ENCODE data around the gene ID1.
A peak's percentile ranks its signal among the peaks of the same experiment; 100 is the strongest.
"Not testable (repeated sequence)": the region's sequence is repeated elsewhere in the genome, so short reads cannot be mapped to it uniquely, and the experiment has no call there.

ID1 gene

DNA sequence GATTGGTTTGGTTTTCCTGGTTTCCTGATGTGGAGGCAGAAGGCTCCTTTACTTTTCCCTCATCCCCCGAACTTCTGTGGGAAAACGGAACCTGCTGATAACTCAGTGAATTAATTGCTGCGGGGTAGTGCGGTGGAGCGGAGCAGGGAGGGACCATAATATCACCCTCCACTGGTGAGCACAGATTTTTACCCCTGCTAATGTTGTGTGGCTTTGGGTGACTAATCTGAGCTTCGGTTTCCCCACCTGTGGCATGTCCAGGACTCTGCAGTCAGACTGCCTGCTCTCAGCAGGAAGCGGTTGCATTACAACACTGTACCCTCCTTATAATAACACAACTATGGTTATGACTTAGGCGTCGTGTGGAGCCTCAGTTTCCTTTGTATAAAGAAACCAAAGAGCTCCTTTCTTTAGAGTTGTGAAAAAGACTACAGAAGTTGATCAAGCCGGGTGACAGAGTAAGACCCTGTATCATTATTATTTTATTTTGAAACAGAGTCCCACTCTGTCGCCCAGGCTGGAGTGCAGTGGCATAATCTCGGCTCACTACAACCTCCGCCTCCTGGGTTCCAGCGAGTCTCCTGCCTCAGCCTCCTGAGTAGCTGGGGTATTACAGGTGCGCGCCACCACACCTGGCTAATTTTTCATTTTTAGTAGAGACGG lies 2.2 kb upstream of the ID1 start:
- DNase-seq: peak; percentile 50

DNA sequence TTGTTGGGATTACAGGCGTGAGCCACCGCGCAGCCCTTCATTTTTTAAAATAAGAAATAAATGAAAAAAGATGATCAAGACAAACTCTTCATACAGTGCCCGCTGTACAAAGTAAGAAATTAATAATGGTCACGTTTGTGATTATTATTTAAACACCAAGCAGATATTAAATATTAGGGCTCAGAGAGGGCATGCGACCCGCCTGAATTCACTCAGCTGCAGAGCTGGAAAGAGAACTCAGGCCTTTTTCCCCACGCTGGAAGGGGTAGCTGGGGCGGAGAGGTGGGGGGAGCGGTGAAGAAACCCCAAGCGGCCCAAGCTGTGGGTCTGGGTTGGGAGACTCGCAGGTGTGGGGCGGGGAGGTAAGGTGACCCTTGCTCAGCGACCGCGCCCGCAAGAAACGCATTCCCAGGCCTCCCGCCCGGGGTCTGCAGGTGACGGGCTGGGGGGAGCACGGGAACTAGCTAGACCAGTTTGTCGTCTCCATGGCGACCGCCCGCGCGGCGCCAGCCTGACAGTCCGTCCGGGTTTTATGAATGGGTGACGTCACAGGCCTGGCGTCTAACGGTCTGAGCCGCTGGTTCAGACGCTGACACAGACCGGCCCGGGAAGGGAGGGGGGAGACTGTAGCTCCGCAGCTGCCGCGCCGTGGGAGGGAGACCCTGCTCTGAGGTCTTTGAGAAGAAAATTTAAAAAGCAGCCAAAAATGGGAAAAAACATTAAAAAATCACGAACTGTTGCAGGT lies 1.1 kb upstream of the ID1 start:
- peak; percentile 96 for DNase-seq

DNA sequence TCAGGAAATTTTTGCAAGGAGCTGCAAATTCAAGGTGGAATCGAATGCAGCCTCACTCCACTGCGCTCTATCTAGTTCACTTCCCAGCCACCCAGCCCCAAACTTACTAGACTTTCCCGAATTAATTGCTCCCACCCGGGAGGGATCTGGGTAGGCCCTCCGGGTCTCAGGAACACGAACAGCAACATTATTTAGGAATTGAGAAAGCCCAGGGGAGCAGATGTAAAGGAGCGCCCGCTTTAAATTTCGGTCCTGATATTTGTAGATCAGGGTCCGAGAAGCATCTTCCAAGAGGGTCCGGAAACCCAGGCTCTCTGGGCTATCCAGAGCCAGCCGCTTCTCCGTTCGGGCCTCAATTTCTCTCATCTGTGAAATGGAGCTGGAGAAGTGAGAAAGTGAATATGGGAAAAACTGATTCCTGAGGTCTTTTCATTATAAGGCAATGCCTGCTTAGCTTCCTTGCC lies 490 bp upstream of the ID1 start:
- no peak for DNase-seq

DNA sequence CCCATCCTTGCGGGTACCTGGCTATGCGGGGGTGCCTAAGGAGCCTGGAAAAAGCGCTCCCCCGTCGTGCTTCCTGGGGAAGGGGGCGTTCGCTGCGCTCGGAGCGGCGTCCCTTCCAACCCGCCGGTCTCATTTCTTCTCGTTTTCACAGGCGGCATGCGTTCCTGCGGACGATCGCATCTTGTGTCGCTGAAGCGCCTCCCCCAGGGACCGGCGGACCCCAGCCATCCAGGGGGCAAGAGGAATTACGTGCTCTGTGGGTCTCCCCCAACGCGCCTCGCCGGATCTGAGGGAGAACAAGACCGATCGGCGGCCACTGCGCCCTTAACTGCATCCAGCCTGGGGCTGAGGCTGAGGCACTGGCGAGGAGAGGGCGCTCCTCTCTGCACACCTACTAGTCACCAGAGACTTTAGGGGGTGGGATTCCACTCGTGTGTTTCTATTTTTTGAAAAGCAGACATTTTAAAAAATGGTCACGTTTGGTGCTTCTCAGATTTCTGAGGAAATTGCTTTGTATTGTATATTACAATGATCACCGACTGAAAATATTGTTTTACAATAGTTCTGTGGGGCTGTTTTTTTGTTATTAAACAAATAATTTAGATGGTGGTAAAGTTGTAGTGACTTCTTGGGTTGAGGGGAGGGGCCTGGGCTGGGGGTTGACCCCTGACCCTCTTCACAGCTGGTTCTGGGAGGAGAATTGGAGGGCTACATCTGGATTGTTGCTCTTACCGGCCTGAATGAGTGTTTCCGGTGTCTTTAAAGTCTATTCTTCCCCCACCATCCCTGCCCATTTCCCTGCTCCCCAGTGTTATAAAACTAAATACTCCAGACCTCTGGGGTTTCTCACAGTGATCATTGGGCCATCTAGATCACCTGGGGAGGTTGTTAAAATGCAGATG lies 1.1 kb downstream of the ID1 start:
- peak; percentile 47 for DNase-seq

DNA sequence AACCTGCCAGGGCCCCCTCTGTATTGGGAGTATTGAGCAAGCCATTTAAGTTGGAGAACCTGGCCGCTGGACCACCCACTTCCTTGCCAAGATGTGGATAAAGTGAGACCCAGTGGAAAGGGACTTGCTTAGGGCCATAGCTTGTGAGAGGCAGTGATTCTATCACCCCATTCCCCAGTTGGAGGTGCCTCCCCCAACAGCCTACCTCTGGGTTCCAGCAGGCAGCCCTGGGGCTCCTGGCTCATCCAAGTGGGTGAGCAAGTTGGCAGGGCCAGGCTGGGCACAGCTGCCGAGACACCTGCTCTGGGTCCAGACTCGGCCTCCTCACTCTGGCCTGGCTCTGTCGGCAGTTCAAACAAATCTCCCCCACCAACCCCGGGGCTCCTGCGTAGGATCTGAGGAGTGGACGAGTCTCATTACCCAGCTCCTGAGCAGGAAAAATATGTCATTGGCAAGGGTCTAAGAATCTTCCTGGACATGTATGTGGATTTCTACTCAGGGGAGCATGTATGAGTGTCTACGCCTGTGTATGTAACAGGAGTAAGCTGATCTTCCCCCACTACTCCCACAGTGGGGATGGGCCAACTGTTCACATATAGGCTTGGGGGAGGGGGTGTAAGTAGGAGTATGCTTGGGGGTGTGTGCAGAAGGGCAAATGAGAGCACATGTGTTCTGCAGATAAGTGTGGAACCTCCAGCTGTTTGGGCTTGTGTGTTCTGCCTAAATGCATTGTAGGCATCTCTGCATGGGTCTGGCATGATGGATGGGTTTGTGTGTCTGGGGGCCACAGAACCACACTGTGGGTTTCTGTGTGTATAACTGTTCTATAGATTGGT lies 1.9 kb downstream of the ID1 start:
- peak; percentile 91 for DNase-seq

DNA sequence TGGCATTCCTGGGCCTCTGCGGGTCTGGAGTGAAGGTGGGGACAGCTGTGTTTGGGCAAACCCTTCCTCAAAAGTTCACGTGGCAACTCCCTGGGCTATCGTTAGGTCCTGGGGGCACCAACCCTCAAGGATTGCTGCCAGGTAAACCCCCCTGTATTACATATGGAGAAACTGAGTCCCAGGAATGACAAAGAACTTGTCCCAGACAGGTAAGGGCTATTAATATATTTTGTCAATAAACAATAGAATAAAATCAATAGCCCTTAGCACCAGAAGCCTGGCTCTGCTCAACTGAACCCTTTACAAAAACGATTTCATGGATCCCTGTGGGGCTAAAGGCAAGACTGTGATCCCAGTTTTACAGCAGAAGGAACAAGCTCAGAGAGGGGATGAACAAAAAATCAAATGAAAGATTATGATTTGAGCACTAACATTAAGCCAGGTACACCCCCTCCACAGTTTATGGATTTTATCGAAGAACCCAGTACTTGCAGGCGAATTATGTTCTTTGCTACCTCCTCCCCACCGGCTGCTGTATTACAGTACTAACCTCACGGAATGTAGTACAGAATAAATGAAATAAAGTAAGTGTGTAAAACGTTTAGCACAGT lies 2.7 kb downstream of the ID1 start:
- no peak for DNase-seq

DNA sequence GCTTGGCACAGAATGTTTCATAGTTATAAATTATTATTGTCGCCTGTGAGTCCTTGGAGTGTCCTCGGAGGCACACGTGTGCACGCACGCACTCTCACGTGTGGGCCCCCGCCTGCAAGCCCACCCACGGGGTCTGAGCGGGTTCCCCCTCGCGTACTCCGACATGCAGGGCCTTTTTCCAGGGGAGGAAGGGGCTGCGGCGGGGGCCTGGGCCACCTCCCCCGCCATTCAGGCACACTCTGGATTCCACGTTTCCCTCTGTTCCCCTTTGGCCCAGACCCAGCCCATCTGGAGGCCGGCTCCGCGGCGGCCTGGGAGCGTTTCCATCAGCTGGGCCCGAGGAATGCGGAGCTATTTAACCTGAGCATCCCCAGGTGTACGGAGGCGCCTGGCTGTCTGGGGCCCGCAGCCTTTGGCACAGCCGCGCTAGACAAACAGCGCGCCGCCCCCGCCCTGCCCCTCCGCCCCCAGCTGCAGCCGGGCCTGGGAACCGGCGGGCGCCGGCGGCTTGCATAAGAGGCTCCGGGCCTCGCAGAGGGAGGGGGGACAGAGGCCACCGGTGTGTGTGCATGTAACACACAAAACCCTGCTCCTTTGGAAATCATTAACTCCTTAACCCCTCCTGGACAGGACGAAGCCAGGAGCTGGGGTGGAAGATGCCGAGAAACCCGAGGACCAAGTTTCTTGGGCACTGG lies 3.3 kb downstream of the ID1 start:
- DNase-seq: peak; percentile 68

DNA sequence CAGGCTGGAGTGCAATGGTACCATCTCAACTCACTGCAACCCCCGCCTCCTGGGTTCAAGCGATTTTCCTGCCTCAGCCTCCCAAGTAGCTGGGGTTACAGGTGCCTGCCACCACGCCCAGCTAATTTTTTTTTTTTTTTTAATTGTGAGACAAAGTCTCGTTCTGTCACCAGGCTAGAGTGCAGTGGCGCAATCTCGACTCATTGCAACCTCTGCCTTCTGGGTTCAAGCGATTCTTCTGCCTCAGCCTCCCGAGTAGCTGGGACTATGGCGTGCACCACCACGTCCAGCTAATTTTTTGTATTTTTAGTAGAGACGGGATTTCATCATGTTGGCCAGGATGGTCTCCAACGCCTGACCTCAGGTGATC lies 7.2 kb downstream of the ID1 start:
- DNase-seq: not testable (repeated sequence)

DNA sequence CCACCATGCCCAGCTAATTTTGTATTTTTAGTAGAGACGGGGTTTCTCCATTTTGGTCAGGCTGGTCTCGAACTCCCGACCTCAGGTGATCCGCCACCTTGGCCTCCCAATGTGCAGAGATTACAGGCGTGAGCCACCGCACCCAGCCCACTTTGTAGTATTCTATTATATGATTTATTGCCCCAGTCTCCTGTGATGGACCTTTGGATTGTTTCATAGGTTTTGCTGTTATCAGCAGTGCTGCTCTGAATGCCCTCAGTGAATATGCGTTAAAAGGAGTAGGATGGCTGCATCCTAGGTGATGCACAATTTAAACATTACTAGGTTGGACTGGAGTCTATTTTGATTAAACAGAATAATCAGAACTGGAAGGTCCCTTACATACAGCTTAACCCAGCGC lies 10.3 kb downstream of the ID1 start:
- no peak for DNase-seq

DNA sequence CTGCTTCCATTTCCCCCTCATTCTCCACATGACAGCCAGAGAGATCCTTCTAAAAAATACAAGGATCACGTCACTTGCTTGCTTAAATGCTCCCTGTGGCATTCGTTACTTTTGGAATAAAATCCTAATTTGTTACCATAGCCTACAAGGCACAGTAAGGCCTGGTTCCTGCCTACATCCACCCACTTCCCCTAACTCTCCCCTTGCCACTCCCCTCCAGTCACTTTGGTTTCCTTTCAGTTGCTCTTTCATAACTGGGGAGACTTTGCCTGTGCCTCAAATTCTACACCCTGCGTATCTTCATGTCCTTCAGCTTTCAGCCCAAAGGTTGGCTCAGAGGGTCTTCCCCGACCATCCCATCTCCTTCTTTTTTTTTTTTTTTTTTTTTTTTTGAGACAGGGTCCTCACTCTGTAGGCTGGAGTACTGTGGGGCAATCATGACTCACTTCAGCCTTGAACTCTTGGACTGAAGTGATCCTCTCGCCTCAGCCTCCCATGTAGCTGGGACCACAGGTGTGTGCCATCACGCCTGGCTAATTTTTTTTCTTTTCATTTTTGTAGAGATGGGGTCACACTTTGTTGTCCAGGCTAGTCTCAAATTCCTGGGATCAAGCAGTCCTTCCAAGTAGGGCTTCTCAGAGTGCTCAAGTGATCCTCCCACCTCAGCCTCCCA lies 12.5 kb downstream of the ID1 start:
- DNase-seq: peak; percentile 86

DNA sequence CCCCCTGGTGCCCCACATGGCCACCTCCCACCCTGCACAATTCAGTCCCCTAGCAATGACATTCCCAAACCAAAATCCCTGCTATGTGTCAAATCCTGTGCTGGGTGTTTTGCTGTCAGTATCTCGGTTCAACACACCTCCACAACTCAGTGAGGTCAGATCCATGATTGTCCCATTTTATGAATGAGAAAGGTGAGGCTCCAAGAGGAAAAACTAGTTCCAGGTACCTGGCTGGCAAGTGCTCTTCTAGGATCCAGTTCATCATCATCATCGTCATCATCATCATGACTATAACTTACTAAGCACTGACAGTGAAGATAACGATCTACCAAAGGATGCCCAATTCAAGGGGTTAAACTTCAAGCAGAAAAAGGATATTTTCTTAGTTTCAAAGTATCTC lies 15.2 kb downstream of the ID1 start:
- DNase-seq: no peak

DNA sequence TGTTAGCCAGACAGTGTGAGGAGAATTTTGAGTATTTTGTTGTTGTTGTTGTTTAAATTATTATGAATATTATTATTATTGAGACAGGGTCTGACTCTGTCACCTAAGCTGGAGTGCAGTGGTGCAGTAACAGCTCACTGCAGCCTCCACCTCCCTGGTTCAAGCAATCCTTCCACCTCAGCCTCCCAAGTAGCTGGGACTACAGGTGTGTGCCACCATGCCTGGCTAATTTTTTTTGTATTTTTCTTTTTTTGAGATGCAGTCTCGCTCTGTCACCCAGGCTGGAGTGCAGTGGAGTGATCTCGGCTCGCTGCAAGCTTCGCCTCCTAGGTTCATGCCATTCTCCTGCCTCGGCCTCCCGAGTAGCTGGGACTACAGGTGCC lies 18.0 kb downstream of the ID1 start:
- not testable (repeated sequence) for DNase-seq

DNA sequence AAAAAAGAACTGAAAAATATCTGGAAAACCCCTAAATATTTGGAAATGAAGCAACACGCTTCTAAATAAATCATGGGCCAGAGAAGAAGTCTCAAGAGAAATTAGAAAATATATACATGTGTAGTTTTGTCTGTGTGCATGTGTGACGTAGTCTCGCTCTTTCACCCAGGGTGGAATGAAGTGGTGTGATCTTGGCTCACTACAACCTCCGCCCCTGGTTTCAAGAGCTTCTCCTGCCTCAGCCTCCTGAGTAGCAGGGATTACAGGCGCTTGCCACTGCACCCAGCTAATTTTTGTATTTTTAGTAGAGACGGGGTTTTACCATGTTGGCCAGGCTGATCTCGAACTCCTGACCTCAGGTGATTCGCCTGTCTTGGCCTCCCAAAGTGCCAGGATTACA lies 21.4 kb downstream of the ID1 start:
- not testable (repeated sequence) for DNase-seq

DNA sequence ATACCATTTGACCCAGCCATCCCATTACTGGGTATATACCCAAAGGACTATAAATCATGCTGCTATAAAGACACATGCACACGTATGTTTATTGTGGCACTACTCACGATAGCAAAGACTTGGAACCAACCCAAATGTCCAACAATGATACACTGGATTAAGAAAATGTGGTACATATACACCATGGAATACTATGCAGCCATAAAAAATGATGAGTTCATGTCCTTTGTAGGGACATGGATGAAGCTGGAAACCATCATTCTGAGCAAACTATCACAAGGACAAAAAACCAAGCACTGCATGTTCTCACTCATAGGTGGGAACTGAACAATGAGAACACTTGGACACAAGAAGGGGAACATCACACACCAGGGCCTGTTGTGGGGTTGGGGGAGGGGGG lies 23.0 kb downstream of the ID1 start:
- DNase-seq: not testable (repeated sequence)

DNA sequence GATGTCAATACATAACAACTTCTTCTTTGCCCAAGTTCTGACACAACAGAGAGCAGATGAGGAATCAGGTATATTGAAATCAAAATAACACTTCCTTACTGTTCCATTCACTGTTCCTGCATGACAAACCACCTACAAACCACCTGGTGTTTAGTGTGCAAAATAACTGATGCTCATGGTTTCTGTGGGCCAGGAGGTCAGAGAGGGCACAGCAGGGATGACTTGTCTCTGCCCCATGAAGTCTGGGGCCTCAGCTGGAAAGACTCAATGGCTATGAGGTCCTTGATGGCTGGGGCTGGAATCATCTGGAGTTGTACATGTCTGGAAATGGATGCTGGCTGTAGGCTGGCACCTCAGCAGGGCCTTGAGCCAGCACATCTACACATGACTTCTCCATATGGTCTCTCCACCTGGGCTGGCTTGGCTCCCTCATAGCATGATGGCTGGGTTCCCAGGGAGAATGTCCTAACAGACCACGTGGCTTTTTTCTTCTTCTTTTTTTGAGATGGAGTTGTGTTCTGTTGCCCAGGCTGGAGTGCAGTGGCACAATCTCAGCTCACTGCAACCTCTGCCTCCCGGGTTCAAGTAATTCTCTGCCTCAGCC lies 25.2 kb downstream of the ID1 start:
- no peak for DNase-seq

DNA sequence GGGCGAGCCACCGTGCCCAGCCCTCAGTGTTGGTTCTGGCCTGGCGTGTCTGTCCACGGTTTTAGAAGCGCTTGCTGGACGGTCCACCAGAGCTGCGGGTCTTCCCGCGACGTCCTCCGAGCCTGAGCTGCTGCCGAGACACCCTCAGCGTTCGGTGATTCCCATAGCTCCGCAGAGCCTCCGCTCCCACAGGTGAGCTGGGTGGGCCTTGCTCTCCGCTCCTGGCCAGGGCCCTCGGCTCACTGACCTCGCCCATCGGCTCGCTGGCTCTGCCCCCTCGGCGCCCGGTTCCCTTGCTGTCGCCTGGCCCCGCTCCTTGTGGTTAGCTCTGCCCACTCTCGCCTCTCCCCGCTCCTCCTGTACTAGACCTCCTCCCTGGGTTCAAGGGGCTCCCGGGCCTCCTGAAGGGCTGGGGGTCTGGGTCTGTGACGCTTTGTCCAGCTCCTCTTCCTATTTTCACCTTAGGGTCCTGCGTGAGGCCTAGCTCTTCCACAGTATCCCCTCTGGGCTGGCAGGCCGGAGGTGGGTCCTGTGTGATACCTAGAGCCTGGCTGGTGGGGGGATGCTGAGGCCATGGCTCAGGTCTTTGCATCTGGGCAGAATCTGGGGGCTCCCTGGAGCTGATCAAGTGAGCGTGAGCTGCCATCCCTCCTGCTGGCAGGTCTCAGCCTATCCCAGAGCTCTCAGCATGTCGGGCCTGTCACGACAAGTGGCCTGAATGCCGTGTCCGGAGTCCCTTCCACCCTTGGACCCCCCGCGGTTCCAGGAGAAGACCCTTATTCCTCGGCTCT lies 27.7 kb downstream of the ID1 start:
- no peak for DNase-seq

DNA sequence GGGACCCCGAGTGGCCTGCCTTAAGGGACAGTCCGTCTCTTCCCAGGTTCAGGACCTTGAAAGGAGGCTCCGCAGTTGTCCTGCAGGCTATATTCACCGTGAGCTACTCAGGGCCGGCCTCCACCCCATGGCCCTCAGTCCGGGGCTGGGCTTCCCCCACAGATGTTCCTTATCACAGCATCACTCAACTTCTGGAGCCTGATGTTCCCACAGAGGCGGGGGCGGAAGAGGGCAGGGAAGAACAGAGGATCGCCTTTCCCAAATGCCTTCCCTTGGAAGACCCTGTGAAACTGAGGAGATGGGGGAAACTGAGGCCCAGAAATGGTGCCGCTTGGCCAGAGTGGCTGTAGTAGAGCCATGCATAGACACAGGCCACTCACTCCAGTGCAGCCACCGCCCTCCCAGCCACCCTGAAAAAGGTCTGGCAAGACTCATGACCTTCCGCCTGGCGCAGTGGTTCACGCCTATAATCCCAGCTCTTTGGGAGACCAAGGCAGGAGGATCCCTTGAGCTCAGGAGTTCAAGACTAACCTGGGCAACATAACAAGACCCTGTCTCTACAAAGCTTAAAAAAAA lies 28.3 kb downstream of the ID1 start:
- DNase-seq: no peak

DNA sequence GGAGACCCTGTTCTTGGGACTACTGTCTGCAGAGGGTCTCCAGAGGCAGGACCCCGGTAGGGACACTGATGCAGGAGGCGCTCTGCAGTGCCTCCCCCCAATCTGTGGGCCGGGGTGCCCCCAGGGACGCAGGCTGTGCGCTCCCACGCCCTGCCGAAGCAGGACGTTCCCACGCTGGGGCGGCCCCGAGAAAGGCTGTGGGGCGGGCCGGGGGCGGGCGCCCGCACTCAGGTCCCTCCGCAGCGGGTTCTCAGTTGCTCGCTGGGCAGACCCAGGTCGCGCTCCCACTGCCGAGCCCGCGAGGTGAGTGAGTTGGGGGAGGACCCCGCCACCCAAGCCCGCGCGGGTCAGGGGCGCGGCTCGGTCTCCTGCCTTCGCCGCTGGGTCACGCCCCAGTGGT lies 32.6 kb downstream of the ID1 start, which contains the start of gene COX4I2:
Gene COX4I2 (plus strand): TSS at position 253 of the 400 bp plus-strand sequence. CDS start 1,106 bp downstream, outside the sequence.
- DNase-seq: no peak

DNA sequence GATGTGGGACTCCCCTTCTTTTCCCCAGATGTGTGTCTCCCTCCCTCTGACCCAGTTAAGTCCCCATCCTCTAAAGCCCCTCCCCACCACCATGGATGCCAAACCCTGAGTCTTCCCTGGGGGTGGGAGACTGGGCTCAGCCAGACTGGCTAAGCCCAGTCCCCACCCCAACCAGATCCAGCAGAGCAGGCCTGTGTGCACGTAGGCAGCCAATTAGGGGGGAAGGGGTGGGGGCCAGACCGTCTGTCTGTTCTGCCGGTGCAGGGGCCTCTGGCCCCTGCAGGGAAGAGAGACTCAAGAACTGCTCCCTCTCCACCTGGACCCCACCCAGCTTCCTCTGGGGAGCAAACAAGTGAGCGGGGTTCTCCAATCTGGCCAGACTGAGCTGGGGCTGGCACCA lies 33.2 kb downstream of the ID1 start:
- no peak for DNase-seq
